SK-N-MC (cell line): Measurements from ENCODE around the gene HDAC4.

Experiments used
- DNase-seq: peaks from one replicate; pipeline ENCODE4 v3.0.0-alpha.2; 2011; ENCODE audit warnings: low read depth, low spot score
- H3K27ac ChIP-seq: fragments of 200-600 bp; sonication (generic); 2 replicates; pipeline ENCODE4 v1.5.1; 2016; ENCODE audit warnings: mixed run types
- H3K36me3 ChIP-seq: fragments of 200-600 bp; sonication (generic); 2 replicates; pipeline ENCODE4 v1.6.1; 2017; ENCODE audit warnings: antibody characterized with exemption, low read length, mixed read lengths; ENCODE audit not compliant: insufficient read depth
- H3K4me3 ChIP-seq: fragments of 200-600 bp; sonication (generic); 2 replicates; pipeline ENCODE4 v1.5.1; 2016
- H3K9ac ChIP-seq: fragments of 200-600 bp; sonication (generic); 2 replicates; pipeline ENCODE4 v1.8.0; 2017; ENCODE audit warnings: mixed run types, mixed read lengths; ENCODE audit not compliant: insufficient read length
- H3K9me3 ChIP-seq: fragments of 200-600 bp; sonication (generic); 2 replicates; pipeline ENCODE4 v1.6.1; 2017; ENCODE audit warnings: low read depth, mild to moderate bottlenecking, antibody characterized with exemption, low read length, moderate library complexity, mixed read lengths
- EZH2 ChIP-seq: fragments of 200-600 bp; sonication (generic); IDR thresholded peaks from one replicate; pipeline ENCODE4 v1.6.1; 2017; ENCODE audit warnings: antibody characterized with exemption
- FOXP2 ChIP-seq: optimal IDR thresholded peaks from 2 replicates; pipeline ENCODE3; 2011; ENCODE audit warnings: mild to moderate bottlenecking, moderate library complexity; ENCODE audit not compliant: insufficient read depth; ENCODE audit errors: extremely low read length, control extremely low read depth
- POLR2AphosphoS5 ChIP-seq: IDR thresholded peaks from 2 replicates; pipeline ENCODE4 v1.6.1; 2012; ENCODE audit warnings: mild to moderate bottlenecking, low read depth, low read length, borderline replicate concordance

HDAC4 gene

DNA sequence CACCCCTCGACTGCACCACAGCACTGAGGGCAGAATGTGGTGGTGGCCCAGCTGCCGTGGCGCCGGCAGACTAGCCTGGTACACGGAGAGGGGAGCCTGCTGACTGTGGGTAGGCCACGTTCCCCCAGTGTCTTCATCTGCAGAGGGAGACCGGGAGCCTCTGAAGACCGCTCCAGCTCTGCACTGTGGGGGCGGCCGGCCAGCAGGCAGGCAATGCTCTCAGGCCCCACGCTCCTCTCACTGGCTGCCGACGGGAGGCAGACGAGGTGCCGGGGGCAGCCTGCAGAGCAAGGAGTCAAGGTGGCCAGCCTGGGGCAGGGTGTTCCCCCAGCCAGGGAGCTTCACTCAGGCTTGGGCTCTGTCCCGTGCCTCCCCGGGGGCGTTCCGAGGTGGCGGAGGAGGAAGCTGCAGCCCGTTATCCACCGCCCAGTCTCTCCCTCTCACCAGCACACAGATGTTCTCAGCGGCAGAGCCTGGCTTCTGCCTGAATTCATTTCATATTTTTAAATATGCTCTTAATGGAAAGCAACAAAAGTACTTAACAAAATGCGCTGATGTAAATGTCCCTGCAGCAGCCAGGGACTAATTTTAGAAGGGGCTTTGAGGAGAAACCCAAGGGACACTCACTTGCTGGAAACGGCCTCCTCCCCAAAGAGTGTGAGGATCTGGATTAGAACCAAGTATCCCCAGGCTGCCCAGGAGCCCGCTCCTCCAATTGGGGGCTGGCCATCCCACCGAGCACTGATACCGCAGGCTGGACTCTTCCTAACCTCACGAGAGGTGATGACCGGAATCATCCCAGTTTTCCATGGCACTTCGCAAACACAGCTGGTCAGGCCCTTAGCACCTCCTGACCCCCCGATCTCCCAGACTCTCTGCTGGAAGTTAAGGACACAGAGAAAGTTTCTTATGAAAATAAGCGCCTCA lies 87.8 kb downstream of the HDAC4 start:
- no peak for DNase-seq
- Histone ChIP-seq H3K4me3 (no peak overlapping the region), H3K9me3 (no peaks in the 10 kb centered on the region), H3K36me3 (0 out of 2 replicates have a peak, but pooled peaks cover 3% of the 10 kb centered on the region), H3K27ac (peak overlapping the region; percentile 39; the same call in 1 of the 2 replicates), H3K9ac (no peak overlapping the region)
- TF ChIP-seq FOXP2 (no peak), POLR2AphosphoS5 (no peak), EZH2 (no peak)

DNA sequence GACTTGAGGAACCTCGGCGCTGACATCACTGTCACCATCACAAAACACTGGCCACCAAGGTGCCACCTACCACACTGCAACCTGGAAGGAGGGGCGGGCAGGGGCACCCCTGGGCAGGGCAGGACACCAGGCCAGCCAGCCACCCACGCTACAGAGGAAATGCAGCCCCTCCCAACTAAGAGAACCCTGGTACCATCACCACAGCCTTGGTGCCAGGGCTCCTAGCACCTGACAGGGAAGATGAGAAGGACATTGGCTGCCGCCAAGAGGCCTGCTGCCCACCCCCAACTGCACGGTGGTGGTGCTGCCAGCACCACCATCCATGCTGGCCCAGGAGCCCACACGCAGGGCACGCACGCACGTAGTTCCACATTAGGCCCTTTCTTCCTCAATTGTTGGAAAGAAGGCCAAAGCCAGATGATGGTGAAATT lies 88.7 kb downstream of the HDAC4 start:
- H3K27ac ChIP-seq: no peak overlapping the region

DNA sequence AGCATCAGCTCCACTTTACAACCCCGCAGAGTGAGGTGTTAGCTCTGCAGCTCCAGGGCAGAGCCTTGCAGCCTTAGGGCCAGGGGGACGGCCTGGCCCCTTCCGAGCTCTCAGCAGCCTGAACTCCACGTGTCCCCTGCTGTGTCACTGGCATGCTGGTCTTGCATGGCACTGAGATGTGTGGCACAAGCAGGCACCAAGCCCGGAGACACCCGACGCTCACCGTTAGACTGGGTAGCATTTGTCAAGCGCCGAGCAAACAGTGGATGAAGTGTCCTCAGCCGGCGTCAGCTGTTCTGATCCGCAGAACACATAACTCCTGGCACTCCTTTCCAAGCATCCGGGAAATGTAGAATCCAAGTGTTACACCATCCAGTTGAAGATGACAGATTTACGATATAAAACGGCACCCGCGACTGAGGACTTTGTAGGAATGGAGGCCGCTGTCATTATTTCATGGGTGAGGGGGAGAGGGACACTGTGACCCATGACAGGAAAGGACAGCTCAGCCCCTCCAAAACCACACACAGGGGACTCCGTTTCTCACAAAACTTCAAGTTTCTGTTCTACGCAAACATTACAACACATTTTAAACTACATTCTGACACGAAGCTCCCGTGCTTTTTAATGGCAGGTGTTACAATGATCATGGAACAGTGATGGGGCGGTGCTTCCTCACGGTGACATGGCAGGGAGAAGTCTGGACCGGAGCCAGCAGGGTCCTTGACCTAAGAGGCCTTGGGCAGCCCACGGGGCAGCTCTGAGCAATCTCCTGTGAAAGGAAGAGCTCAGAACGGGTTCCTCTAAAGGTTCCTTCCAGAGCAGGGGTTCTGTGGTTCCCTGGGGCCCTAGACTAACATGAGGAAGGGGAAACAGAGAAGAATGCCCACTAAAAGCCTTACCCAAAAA lies 89.4 kb downstream of the HDAC4 start:
- DNase-seq: no peak
- TF ChIP-seq FOXP2 (no peak), POLR2AphosphoS5 (no peak), EZH2 (no peak)
- Histone ChIP-seq H3K9me3 (no peaks in the 10 kb centered on the region), H3K27ac (peak overlapping the region; percentile 46; the same call in 1 of the 2 replicates), H3K36me3 (0 out of 2 replicates have a peak, but pooled peaks cover 3% of the 10 kb centered on the region), H3K4me3 (no peak overlapping the region), H3K9ac (no peak overlapping the region)

More for the DNA sequence above, 88.7 kb downstream of the HDAC4 start:
- Histone ChIP-seq H3K9ac (no peak overlapping the region), H3K36me3 (0 out of 2 replicates have a peak, but pooled peaks cover 3% of the 10 kb centered on the region), H3K4me3 (no peak overlapping the region), H3K9me3 (no peaks in the 10 kb centered on the region)
- DNase-seq: no peak
- no peak for TF ChIP-seq EZH2
- no peak for TF ChIP-seq FOXP2
- TF ChIP-seq POLR2AphosphoS5: no peak

DNA sequence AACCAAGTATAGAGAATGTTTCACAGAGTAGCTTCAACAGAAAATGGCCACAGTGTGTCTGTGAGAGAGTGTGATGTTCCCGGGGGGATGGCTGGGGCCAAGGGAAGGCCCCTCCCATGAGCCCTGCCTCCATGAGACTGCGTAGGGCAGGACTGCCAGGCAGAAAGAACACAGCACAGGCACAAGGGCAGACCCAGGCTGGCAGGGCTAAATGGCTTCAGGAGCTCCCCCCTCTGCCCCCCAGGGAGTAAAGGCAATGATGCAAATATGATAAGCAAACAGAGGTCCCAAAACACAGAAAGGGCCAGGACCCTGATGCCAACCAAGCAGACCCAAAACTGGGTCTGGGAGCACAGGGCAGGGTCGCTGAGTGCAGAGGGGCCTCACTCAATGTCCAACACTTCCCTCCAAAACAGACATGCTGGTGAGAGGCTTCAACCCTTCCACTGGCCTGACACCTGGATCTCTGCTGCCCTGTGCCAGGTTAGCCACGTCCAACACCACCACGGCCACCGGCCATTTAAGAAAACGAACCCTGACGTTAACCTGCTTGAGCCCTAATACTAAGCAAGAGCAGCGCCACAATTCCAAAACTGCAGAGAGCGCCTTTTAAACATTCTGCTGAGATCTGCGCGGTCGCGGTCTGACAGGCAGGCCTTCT lies 90.3 kb downstream of the HDAC4 start:
- no peak overlapping the region for H3K27ac ChIP-seq
- 0 out of 2 replicates have a peak, but pooled peaks cover 2% of the 10 kb centered on the region for H3K36me3 ChIP-seq
- H3K9me3 ChIP-seq: no peaks in the 10 kb centered on the region
- no peak overlapping the region for H3K9ac ChIP-seq
- no peak overlapping the region for H3K4me3 ChIP-seq
- TF ChIP-seq POLR2AphosphoS5: no peak
- TF ChIP-seq EZH2: no peak
- TF ChIP-seq FOXP2: no peak
- no peak for DNase-seq

DNA sequence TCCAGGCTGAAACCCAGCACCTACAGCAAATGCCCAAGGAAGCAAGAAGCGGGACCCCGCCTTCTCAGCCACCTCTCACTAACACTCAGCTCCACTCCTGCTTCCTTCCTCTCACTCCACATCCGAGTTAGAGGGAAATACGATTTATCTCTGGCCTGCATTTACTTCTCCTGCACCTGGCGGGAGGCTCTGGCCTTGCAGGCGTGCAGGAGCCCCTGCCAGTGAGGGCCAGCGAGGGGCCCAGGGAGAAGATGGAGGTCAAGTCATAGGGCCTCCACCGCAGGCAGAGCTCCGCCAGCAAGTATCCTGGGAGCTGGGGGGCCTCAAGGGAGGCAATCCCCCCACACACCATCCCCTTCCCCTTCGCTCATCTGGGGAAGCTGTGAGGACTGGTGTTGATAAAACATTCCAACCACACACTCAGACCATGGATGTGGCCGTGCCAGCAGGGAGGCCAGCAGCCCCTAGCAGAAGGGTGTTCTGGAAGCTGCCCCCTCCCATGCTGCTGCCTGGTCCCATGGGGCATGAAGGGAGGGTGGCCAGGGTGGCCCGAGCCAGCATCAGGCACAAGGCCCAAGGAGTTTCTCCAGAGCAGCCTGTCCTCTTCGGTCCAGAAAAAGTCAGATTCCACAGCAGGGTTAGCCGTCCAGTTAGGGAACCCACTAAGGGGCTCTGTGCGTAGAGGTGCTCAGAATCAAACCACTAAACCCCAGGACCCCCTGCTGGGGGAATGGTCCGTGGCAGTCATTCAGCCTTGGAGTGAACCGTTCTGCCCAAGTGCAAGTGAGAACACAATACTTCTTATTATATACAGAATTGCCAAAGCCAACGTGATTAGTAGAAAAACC lies 91.2 kb downstream of the HDAC4 start:
- no peak for TF ChIP-seq FOXP2
- TF ChIP-seq EZH2: no peak
- TF ChIP-seq POLR2AphosphoS5: no peak
- Histone ChIP-seq H3K27ac (peak overlapping the region; percentile 98), H3K36me3 (no peaks in the 10 kb centered on the region), H3K4me3 (peak overlapping the region; percentile 77), H3K9ac (peak overlapping the region; percentile 68), H3K9me3 (no peaks in the 10 kb centered on the region)
- no peak for DNase-seq

DNA sequence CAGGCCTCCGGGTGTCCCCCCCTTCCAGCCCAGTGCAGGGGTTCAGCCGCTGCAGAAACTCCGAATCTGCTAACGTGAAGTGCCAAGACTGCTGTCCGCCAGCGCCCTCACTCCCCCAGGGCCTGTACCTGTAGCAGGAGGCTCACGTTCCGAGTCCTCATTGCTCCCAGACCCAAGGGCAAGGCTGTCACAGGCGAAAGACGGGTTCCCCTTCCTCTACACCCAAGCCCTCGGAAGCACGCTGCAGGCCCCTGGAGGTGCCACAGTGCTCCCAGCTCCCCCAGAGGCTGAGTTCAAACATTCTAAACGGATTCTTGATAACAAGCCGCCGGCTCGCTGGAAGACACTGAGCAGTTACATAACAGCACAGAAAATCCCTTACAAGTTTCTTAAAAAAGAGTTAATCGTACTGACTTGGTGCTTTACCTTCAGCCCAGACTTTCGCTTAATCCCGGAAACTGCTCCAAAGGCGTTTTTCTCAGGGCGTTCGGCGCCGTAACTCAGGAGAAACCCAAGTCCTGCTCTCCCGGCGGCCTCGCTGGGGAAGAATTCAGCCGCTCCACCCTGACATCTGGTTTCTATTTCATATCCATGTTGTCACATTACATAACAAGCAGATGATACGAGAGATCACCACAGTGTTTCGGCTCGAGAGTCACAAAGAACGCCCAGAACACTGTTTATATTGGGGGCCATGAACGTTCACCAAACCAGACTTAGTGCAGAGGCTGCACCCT lies 92.0 kb downstream of the HDAC4 start:
- peak; percentile 63 for DNase-seq
- peak overlapping the region; percentile 68 for H3K9ac ChIP-seq
- peak overlapping the region; percentile 77 for H3K4me3 ChIP-seq
- peak overlapping the region; percentile 98 for H3K27ac ChIP-seq
- H3K36me3 ChIP-seq: no peaks in the 10 kb centered on the region
- no peak for TF ChIP-seq EZH2
- no peak for TF ChIP-seq POLR2AphosphoS5
- TF ChIP-seq FOXP2: no peak
- no peaks in the 10 kb centered on the region for H3K9me3 ChIP-seq
